DMS79 treated with DMSO at 0.1 percent for 48 hours (cell line): ENCODE results near the gene STARD3.

Source experiments
- DNase-seq: peaks from one replicate; lab custom pipeline; 2025; lab: John Stamatoyannopoulos, UW

Gene STARD3

DNA sequence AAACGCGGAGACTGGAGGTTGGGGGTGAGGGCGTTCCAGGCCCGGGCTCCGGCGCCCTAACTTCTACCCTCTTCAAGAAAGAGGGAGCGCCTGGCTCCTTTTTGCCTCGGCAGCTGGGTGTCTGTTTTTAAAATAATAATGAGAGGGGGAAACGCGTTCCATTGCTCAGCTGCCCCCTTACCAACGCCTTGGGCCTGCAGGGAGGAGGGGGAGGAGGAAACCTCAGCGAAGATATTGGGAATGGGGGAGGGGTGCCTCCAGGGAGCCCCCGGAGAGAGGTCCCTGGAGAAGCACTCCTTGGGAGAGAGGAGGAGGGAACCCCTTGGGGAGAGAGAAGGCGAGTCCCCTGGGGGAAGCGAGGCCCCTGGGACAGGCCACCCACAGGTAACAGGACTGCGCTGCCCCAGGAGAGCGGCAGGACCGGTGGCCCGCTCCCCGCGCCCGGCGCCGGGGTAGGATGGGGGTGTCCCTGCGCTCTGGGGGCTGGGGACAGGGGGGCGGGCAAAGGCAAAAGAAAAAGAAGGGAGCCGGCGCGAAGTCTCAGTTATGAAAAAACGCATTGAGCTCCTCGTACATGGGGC is 31.9 kb upstream of the STARD3 start:
- DNase-seq: no peak

GRCh38 chr17:39605492-39606433 is 31.2 kb upstream of the STARD3 start:
- DNase-seq: peak; percentile 16

DNA sequence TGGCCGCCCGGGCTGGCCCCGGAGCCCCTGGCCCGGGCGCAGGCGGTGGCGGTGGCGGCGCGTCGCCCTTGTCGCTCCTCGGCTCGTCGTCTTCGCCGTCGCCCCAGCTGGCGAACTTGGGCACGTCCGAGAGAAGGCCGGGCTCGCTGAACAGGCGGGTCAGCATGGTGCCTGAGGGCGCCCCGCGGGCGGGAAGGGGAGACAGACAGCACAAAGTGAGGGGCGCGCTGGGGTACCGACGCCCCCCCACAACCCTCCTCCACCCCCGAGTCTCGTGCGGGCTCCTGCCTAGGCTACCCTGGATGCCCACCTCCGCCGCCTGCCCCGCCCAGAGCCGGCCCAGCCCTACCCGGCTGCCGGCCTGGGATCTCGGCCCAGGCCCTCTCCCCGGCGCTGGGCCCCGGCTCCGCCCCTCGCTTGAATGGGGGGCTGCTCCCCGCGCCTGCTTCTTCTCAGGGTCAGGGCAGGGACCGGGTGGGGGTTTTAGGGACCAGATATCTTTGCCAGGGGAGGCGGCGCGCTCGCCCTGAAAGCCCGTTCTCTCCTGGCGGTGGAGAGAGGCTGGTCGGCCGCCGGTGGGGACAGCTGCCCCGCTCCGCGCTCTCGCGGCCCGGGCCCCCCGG is 30.4 kb upstream of the STARD3 start:
- DNase-seq: no peak

- DNase-seq: no peak
These were observed 29.7 kb upstream of the STARD3 start for GRCh38 chr17:39607057-39607850.

- no peak for DNase-seq
These were observed 29.2 kb upstream of the STARD3 start, which contains the start of gene NEUROD2 for GRCh38 chr17:39607851-39608130. TSS of gene NEUROD2 (minus strand) at chr17:39607920. CDS start at chr17:39606599, 1,321 bp downstream.

- DNase-seq: no peak
These were observed 28.6 kb upstream of the STARD3 start for GRCh38 chr17:39608142-39608981.

DNA sequence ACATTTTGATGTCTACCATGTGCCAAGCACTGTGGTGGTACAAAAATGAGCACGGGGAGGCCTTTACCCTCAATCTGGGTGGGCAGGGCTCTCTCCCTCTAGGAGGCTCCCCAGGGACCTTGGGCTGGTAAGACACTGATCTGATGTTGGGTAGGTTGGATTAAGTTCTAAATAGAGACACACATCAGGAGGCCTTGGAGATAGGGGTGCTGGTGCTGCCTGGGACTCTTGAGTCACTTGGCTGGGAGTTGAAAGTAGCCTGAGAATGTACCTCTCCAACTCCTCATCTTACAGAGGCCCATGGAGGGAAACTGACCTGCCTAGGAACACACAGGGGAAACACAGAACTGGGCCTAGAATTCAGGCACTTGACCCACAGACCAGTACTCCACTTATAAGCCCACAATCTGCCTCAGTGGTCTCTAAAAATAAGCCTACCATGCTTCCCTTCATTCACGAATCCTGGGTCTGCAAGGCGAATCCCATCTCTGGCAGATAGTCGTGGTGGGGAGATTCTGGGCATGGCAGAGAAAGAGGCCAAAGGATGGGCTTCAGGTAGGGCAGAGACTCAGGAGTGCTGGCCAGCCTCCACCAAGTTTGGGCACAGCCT is 27.4 kb upstream of the STARD3 start:
- no peak for DNase-seq

DNA sequence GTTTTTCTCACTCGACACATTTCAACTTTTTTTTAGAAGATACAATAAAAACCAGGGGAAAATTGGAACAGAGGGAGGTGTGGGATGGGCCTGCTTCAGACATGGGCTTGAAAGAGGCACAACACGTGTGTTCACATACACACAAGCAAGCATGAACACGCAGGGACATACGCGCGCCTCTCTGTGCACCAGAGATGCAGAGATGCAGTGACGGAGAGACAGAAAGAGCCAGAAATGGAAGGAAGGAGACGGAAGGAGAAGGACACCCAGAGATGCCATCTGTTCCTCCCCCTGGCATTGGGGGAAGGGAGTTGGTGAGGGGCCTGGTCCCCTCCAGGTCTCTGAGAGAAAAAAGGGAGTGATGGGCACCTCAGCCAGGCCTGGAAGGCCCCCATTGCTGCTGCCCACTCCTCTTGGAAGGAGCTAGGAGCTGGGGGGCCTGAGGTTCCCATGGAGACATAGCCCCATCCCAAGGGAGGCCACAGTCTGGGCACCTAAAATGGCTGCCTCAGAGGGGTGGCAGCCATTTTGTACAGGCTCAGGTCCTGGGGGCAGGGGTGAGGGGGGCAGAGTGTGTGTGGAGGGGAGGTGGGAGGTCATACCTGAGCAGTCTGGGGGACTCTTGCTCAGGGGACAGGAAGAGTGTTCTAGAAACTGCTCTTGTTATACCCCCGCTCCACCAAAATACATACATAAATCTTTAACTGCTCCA is 25.4 kb upstream of the STARD3 start:
- DNase-seq: no peak

DNA sequence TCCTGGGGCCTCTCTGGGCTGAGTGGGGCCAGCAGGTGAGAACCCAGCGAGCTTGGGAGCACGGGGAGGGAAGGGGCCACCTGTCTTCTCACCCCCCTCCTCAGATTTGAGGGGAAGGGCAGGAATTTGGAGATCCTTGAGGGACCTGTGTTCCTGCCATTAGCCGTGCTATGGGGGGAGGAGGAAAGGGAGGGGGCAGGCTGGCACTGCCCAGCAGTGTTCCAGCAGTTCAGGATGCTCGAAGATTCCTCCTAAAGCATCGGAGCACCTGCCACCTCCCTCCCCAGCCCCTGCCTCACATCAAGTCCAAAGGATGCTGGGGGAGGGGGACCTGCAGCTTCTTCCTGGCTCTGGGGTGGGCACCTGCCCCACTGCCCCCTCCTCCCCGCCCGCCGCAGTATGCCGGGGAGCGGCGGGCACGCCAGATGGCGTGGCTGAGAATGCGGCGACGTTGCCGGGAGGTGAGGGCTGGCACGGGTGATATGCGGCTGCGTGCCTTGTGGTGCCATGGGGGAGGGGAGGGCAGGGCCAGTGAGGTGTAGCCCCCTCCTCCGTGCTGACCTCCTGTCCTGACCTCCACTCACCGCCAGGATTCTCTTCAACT is 24.6 kb upstream of the STARD3 start:
- no peak for DNase-seq

GRCh38 chr17:39612935-39613464 is 23.9 kb upstream of the STARD3 start:
- no peak for DNase-seq

GRCh38 chr17:39614545-39615157 is 22.3 kb upstream of the STARD3 start:
- no peak for DNase-seq

GRCh38 chr17:39615434-39615833 is 21.5 kb upstream of the STARD3 start:
- no peak for DNase-seq

GRCh38 chr17:39617100-39617445 is 19.9 kb upstream of the STARD3 start:
- no peak for DNase-seq

GRCh38 chr17:39617446-39618245 is 19.3 kb upstream of the STARD3 start:
- peak; percentile 70 for DNase-seq

DNA sequence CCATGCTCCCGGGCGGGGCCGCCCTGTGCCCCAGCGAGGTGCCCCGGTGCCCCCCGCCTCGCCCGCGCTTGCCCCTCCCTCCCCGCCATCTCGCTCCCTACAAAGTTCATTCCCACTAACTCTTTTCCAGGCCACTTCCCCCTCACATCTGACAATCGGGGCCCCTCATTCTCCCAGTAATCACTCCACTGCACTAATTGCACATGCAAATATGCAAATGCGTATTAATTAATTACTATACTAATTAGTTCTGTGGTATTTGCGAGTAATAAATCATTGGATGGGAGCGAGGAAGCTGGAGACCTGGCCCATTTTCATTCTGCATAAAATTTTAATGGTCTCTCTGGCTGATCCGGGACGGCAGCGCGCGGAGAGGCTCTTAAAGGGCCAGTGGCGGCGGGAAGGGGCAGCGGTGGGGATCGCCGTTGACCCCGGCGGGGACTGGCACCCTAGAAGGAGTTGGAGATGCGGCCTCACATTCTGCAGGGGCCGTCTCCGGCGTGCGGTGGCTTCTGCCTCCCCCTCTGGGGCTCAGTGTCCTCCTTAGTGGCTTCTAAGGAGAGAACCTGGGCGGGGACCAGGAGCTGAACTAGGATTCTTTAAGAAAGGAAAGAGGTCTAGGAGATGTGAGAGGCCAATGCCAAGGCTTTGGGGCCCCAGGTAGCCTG is 18.6 kb upstream of the STARD3 start:
- DNase-seq: peak; percentile 78

GRCh38 chr17:39618956-39619785 is 17.8 kb upstream of the STARD3 start:
- no peak for DNase-seq

DNA sequence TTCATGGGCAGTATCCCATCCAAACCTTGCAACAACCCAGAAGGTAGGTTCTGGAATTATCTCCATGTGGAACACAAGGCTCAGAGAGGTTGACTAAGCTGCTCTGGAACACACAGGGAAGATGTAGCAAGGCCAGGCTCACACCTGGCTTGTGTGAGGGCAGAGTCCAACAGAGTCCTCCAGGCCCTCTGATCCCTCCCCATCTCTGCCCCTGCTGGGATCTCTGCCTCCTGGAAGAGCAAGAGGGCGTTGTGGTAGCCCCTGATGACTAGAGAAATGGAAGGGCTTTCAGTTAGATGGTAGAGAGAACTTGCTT is 17.2 kb upstream of the STARD3 start:
- no peak for DNase-seq
